IPS-15b (cell line): ENCODE measurements around the gene NELFB.

ENCODE experiments used
- H3K27me3 ChIP-seq: one replicate; pipeline ENCODE4 v1.6.1; 2013; ENCODE audit warnings: low read length; ENCODE audit not compliant: control insufficient read depth, insufficient read depth
- H3K36me3 ChIP-seq: one replicate; pipeline ENCODE4 v1.6.1; 2013; ENCODE audit warnings: low read length; ENCODE audit not compliant: control insufficient read depth, insufficient read depth
- H3K4me1 ChIP-seq: one replicate; pipeline ENCODE4 v1.6.1; 2013; ENCODE audit warnings: mild to moderate bottlenecking, low read length; ENCODE audit not compliant: control insufficient read depth, insufficient read depth
- H3K4me3 ChIP-seq: one replicate; pipeline ENCODE4 v1.5.1; 2013; ENCODE audit warnings: low read depth, low read length
- H3K9ac ChIP-seq: one replicate; pipeline ENCODE4 v1.6.1; 2013; ENCODE audit warnings: low read depth, mild to moderate bottlenecking, low read length
- H3K9me3 ChIP-seq: one replicate; pipeline ENCODE4 v1.6.1; 2013; ENCODE audit warnings: mild to moderate bottlenecking, low read length; ENCODE audit not compliant: control insufficient read depth, insufficient read depth

NELFB gene

GRCh38 chr9:137263506-137263905 is 8.4 kb downstream of the NELFB start:
- Histone ChIP-seq H3K36me3 (peaks cover 49% of the 10 kb centered on the region), H3K9ac (no peak overlapping the region), H3K27me3 (no peaks in the 10 kb centered on the region), H3K9me3 (no peaks in the 10 kb centered on the region), H3K4me3 (no peak overlapping the region), H3K4me1 (no peaks in the 10 kb centered on the region)

- no peaks in the 10 kb centered on the region for H3K9me3 ChIP-seq
- peaks cover 50% of the 10 kb centered on the region for H3K36me3 ChIP-seq
- H3K4me3 ChIP-seq: no peak overlapping the region
- H3K4me1 ChIP-seq: no peaks in the 10 kb centered on the region
- no peaks in the 10 kb centered on the region for H3K27me3 ChIP-seq
- no peak overlapping the region for H3K9ac ChIP-seq
These were observed 8.9 kb downstream of the NELFB start for GRCh38 chr9:137264067-137264466.

- Histone ChIP-seq H3K27me3 (no peaks in the 10 kb centered on the region), H3K4me1 (no peaks in the 10 kb centered on the region), H3K4me3 (no peak overlapping the region), H3K36me3 (peaks cover 50% of the 10 kb centered on the region), H3K9me3 (no peaks in the 10 kb centered on the region), H3K9ac (no peak overlapping the region)
These were observed 10.5 kb downstream of the NELFB start for GRCh38 chr9:137265496-137266161.

DNA sequence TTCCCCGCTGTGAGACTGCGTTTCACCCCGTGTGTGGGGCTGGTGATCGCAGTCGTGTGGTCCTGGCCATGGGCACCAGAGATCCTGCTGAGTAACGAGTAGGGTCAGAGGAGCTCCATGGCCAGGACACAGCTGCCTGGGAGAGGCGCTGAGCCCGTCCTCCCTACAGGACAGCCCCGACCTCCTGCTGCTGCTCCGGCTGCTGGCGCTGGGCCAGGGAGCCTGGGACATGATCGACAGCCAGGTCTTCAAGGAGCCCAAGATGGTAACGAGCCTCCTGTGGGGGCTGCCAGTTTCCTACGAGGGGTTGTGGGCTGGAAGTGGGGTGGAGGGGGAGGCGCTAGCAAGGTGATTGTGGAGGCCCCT is 11.0 kb downstream of the NELFB start:
- Histone ChIP-seq H3K4me1 (no peaks in the 10 kb centered on the region), H3K4me3 (no peak overlapping the region), H3K27me3 (no peaks in the 10 kb centered on the region)

DNA sequence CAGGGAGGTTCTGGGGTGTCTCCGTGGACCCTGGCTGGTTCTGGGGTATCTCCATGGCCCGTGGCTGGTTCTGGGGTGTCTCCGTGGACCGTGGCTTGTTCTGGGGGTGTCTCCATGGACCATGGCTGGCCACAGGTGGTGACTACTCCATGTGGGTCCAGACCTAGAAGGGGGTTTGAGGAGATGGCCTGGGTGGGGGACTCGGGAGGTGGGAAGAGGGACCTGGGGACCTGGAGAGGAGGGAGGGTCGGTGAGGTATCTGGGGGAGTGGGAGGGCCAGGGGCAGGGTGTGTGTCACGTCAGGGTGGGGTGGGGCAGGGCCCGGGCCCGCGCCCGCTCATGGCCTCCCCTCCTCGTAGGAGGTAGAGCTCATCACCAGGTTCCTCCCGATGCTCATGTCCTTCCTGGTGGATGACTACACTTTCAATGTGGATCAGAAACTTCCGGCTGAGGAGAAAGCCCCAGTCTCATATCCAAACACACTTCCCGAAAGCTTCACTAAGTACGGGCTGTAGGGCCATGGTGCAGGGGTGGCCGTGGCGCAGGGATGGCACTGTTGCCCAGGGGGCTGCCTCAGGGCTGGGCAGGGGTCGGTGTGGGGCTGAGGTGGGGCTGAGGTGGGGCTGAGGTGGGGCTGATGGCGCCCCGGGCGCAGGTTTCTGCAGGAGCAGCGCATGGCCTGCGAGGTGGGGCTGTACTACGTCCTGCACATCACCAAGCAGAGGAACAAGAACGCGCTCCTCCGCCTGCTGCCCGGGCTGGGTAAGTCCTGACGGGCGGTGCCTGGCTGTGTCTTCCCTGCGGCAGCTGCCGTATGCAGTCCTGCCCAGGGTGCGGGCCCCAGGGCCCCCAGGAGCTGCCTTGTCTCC is 11.7 kb downstream of the NELFB start:
- Histone ChIP-seq H3K4me3 (no peak overlapping the region), H3K27me3 (no peaks in the 10 kb centered on the region), H3K9ac (no peak overlapping the region), H3K36me3 (peaks cover 52% of the 10 kb centered on the region), H3K4me1 (no peaks in the 10 kb centered on the region), H3K9me3 (no peaks in the 10 kb centered on the region)

More for the DNA sequence above, 11.0 kb downstream of the NELFB start:
- Histone ChIP-seq H3K9me3 (no peaks in the 10 kb centered on the region), H3K9ac (no peak overlapping the region), H3K36me3 (peaks cover 52% of the 10 kb centered on the region)

DNA sequence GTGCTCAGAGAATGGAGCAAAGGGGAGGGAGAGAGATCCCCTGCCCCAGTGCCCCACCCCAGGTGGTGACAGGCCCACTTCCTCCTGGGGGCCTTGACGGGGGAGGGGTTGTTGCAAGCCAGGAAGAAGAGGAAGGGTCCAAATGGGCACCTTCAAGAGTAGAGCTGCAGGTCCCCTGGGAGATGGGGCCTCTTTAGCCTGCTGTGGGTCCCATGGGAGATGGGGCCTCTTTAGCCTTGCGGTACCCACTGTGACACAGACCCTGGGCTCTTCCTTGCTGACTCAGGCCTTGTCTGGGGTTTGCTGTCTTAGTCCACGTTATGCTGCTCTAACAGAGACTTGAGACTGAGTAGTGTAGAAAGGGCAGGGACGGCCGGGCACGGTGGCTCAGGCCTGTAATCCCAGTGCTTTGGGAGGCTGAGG is 12.8 kb downstream of the NELFB start:
- H3K27me3 ChIP-seq: no peaks in the 10 kb centered on the region
- no peaks in the 10 kb centered on the region for H3K4me1 ChIP-seq
- H3K9me3 ChIP-seq: no peaks in the 10 kb centered on the region
- no peak overlapping the region for H3K4me3 ChIP-seq
- H3K36me3 ChIP-seq: peaks cover 54% of the 10 kb centered on the region
- no peak overlapping the region for H3K9ac ChIP-seq

GRCh38 chr9:137268538-137269201 is 13.5 kb downstream of the NELFB start:
- Histone ChIP-seq H3K4me1 (no peaks in the 10 kb centered on the region), H3K36me3 (peaks cover 52% of the 10 kb centered on the region), H3K9me3 (no peaks in the 10 kb centered on the region), H3K4me3 (no peak overlapping the region), H3K27me3 (no peaks in the 10 kb centered on the region), H3K9ac (no peak overlapping the region)

GRCh38 chr9:137269231-137269772 is 14.2 kb downstream of the NELFB start:
- Histone ChIP-seq H3K36me3 (peaks cover 47% of the 10 kb centered on the region), H3K4me1 (no peaks in the 10 kb centered on the region), H3K9ac (no peak overlapping the region), H3K9me3 (no peaks in the 10 kb centered on the region), H3K27me3 (no peaks in the 10 kb centered on the region), H3K4me3 (no peak overlapping the region)

DNA sequence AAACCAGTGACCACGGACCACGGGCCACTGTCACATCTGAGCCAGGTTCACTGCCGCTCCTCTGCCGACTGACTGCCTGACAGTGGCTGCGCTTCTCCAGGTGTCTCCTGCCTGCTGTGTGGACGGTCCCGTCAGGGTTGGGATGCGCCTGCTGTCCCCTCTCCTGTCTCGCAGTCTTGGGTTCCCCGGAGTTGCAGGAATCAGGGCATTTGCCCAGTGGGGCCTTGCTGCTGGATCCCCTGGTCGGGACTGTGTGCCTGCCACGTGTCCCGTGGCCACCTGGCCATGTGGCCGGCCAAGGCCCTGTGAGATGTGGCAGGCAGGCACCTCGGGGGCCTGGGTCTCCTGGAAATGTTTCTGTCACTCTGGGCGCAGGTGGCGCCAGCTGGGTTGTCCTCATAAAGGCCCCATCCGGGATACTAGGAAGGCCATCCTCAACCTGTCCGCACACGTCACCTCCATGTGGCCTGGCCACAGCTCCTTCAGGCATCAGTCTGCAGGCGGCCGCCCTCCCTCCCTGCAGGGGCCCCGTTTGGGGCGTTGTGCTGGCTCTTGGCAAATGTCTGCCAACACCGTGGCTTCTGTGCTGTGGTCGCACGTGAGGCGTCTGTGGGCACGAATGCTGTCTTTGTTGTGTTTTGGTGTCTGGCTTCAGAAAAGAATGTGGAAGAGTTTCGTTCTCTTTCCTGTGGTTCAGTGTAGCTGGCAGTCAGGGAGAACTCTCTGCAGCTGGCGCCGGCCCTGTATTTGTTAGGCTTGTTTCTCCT is 16.0 kb downstream of the NELFB start:
- H3K4me3 ChIP-seq: no peak overlapping the region
- no peak overlapping the region for H3K9ac ChIP-seq
- H3K9me3 ChIP-seq: no peaks in the 10 kb centered on the region
- no peaks in the 10 kb centered on the region for H3K27me3 ChIP-seq
- H3K4me1 ChIP-seq: peaks cover 1% of the 10 kb centered on the region
- peaks cover 32% of the 10 kb centered on the region for H3K36me3 ChIP-seq

GRCh38 chr9:137271696-137272076 is 16.6 kb downstream of the NELFB start:
- Histone ChIP-seq H3K4me3 (no peak overlapping the region), H3K9ac (no peak overlapping the region), H3K4me1 (peaks cover 3% of the 10 kb centered on the region), H3K27me3 (no peaks in the 10 kb centered on the region), H3K9me3 (no peaks in the 10 kb centered on the region), H3K36me3 (peaks cover 27% of the 10 kb centered on the region)
